ENCODE data around the gene CAMK2G.

DNA sequence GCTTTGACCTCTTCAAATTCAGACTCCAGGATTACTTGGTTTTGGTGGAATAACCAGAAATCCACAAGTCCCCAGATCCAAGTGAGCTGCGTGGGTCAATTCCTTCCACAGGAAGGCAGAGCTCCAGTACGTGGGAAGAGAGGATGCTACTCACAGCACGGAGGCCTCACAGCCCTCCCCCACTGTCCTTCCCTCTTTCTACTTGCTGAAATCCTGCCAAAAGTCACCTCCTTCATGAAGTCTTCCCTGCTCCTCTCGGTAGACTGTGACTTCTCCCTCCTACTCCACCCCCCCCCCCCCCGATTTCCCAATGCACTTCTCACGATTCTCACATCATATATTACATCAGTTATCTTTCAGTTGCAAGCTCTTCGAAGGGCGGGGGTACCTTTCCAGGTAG is 12.3 kb downstream of the CAMK2G start:
- no peak for TF ChIP-seq EP300 (IDR thresholded peaks at IDR 0.05)
- TF ChIP-seq, protein P1, sequence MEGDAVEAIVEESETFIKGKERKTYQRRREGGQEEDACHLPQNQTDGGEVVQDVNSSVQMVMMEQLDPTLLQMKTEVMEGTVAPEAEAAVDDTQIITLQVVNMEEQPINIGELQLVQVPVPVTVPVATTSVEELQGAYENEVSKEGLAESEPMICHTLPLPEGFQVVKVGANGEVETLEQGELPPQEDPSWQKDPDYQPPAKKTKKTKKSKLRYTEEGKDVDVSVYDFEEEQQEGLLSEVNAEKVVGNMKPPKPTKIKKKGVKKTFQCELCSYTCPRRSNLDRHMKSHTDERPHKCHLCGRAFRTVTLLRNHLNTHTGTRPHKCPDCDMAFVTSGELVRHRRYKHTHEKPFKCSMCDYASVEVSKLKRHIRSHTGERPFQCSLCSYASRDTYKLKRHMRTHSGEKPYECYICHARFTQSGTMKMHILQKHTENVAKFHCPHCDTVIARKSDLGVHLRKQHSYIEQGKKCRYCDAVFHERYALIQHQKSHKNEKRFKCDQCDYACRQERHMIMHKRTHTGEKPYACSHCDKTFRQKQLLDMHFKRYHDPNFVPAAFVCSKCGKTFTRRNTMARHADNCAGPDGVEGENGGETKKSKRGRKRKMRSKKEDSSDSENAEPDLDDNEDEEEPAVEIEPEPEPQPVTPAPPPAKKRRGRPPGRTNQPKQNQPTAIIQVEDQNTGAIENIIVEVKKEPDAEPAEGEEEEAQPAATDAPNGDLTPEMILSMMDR (IDR thresholded peaks at IDR 0.05): no peak
- TF ChIP-seq POLR2A (IDR thresholded peaks at IDR 0.05): no peak

All from ovary (tissue), 3 donors.